ENCODE data around the gene HOXA11. TPM values are rescaled to one million over a fixed set of nuclear protein-coding genes. Genes with fewer than 3 reads are reported as not detected.

Gene HOXA11
- total RNA-seq, 1 donor from 2014 or later, result not detected

GRCh38 chr7:27145914-27146412 is 39.1 kb downstream of the HOXA11 start:
- no peaks in the 10 kb centered on the region for H3K36me3 ChIP-seq
- DNase-seq, result no peak
- no peak for TF ChIP-seq CTCF (IDR thresholded peaks at IDR 0.05)
- no peak for ATAC-seq
- H3K9me3 ChIP-seq, result no peaks in the 10 kb centered on the region
- peaks cover 10% of the 10 kb centered on the region for H3K4me1 ChIP-seq
- H3K27ac ChIP-seq, result peak overlapping the region; percentile 88
- intact Hi-C loops (cut with DNase I), result no loop called here
- peak overlapping the region; percentile 70 for H3K4me3 ChIP-seq
- peaks cover 61% of the 10 kb centered on the region for H3K27me3 ChIP-seq

- Histone ChIP-seq H3K36me3 (no peaks in the 10 kb centered on the region), H3K4me3 (peak overlapping the region; percentile 70), H3K4me1 (peaks cover 5% of the 10 kb centered on the region), H3K9me3 (no peaks in the 10 kb centered on the region), H3K27me3 (peaks cover 58% of the 10 kb centered on the region), H3K27ac (peak overlapping the region; percentile 88)
- no peak for DNase-seq
- no peak for TF ChIP-seq CTCF (IDR thresholded peaks at IDR 0.05)
- intact Hi-C loops (cut with DNase I), result no loop called here
- ATAC-seq, result no peak
Measured at GRCh38 chr7:27145165-27145913, 39.7 kb downstream of the HOXA11 start.

DNA sequence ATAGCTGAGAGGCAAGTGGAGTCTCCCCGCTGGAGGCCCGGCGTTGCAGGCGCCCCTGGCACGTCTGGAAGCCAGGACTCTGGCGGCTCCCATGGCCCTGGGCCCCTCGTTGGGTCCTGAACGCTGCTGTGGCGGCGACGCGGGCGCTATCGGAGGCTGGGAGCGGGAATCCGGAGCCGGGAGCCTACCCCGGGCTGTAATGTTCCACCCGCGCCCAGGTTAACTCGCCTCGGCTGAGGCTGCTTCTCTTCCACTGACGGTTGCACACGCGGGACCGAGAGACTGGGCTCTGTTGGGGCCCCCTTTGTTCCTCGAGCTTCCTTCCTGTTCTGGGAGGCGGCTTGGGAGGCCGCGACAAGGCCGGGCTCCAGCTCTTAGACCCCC is 40.3 kb downstream of the HOXA11 start:
- DNase-seq (no peak), ATAC-seq (no peak)
- Histone ChIP-seq H3K27ac (peak overlapping the region; percentile 88), H3K4me1 (peaks cover 4% of the 10 kb centered on the region), H3K27me3 (peaks cover 53% of the 10 kb centered on the region), H3K4me3 (peak overlapping the region; percentile 70), H3K36me3 (no peaks in the 10 kb centered on the region), H3K9me3 (no peaks in the 10 kb centered on the region)
- no peak for TF ChIP-seq CTCF (IDR thresholded peaks at IDR 0.05)
- intact Hi-C loops (cut with DNase I), result loop anchor here (5.0 kb wide), 1 partner anchor 47 kb away; the partner anchor contains the start of gene HOXA1

DNA sequence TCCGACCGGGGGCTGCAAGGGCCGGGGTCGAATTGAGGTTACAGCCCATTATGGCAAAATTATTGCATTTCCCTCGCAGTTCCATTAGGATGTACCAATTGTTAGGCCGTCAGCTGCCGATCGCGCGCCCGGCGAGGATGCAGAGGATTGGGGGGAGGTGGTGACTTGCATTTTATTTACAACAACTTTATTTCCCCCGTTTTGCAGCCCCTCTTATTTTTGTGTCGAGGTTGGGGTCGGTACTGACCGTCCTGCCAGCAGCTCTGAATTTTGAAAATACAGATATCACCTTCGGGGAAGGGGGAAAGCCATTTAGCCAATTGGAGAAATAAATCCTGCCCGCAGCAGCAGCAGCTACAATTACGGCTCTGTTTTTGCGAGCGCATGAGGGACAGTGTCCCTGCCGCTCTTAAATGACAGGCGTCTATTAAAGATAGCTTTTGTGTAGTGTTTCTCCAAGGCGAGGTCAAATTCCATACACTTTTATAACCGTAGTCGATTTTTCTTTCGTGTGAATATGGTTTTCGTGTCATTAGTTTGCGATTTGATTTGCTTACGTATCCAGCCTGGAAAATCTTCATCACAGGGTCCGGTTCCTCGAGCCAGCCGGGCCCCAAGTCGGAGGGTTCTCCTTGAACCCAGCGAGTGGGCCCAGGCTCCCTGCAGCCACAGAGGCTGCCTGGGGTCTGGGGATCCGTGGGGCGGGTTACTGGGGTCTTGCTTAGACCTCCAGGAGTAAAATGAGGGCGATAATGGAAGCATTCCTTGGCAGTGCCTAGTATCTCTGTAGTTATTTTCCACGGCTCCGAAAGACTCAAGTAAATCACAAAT is 40.9 kb downstream of the HOXA11 start:
- H3K4me1 ChIP-seq, result peaks cover 4% of the 10 kb centered on the region
- peak overlapping the region; percentile 88 for H3K27ac ChIP-seq
- DNase-seq (no peak), ATAC-seq (no peak)
- intact Hi-C loops (cut with DNase I), result loop anchor here (5.0 kb wide), 1 partner anchor 47 kb away; the partner anchor contains the start of gene HOXA1
- no peak for TF ChIP-seq CTCF (IDR thresholded peaks at IDR 0.05)
- H3K27me3 ChIP-seq, result peaks cover 48% of the 10 kb centered on the region
- H3K36me3 ChIP-seq, result no peaks in the 10 kb centered on the region
- H3K4me3 ChIP-seq, result peak overlapping the region; percentile 70
- H3K9me3 ChIP-seq, result no peaks in the 10 kb centered on the region

GRCh38 chr7:27143023-27143949 is 41.7 kb downstream of the HOXA11 start, which contains the start of gene HOXA5:
HOXA5 (minus strand) TSS chr7:27143681; CDS start chr7:27143607, 74 bp downstream.
- Histone ChIP-seq H3K27me3 (peaks cover 41% of the 10 kb centered on the region), H3K4me3 (peak within 1 kb of the TSS; percentile 70), H3K9me3 (no peaks in the 10 kb centered on the region), H3K36me3 (no peaks in the 10 kb centered on the region), H3K4me1 (peaks cover 5% of the 10 kb centered on the region), H3K27ac (peak within 1 kb of the TSS; percentile 96)
- ATAC-seq (peak; percentile 83), DNase-seq (peak; percentile 77)
- intact Hi-C loops (cut with DNase I), result loop anchor here (5.0 kb wide), 1 partner anchor 46 kb away; the partner anchor contains the start of gene HOXA1
- peak; percentile 80 for TF ChIP-seq CTCF (IDR thresholded peaks at IDR 0.05)

All from upper lobe of right lung (tissue), 1 donor.